HepG2 (cell line): Measurements from ENCODE around the gene RALB. TPM values are rescaled to one million over a fixed set of nuclear protein-coding genes. Genes with fewer than 3 reads are reported as not detected.

Source experiments
- ADNP ChIP-seq: sonication (generic); formaldehyde crosslinking; IDR thresholded peaks from 2 replicates; pipeline ENCODE4 v1.4.0; 2020; ENCODE audit warnings: missing genetic modification reagents
- AGO1 ChIP-seq: fragments of 200-400 bp; formaldehyde crosslinking; IDR thresholded peaks from 2 replicates; pipeline ENCODE4 v1.6.1; 2017; ENCODE audit warnings: mild to moderate bottlenecking, low read depth, low read length, moderate library complexity; ENCODE audit not compliant: poor library complexity, severe bottlenecking
- AHR ChIP-seq: IDR thresholded peaks from 2 replicates; pipeline ENCODE4 v1.6.1; 2018; ENCODE audit warnings: missing genetic modification reagents, missing compliant biosample characterization
- HHEX ChIP-seq: IDR thresholded peaks from 2 replicates; pipeline ENCODE4 v1.6.1; 2016; ENCODE audit warnings: control low read depth
- NCOA2 ChIP-seq: sonication (generic); formaldehyde crosslinking; IDR thresholded peaks from 2 replicates; pipeline ENCODE4 v1.8.0; 2022; ENCODE audit warnings: inconsistent platforms
- NFRKB ChIP-seq: fragments of 450-650 bp; IDR thresholded peaks from 2 replicates; pipeline ENCODE4 v1.6.1; 2017
- ZNF709 ChIP-seq: sonication (generic); formaldehyde crosslinking; IDR thresholded peaks from 2 replicates; pipeline ENCODE4 v1.5.0; 2020; ENCODE audit warnings: mild to moderate bottlenecking, missing genetic modification reagents
- polyA plus RNA-seq, 8 experiments: library from polyadenylated mRNA; depleted of rRNA in 3 of 8; stranded (reverse) in 7 of 8; unstranded in 1 of 8; fragments of >200 nt; fragmentation: Illumina TruSeq in 4 of 8; extraction: Trizol in 4 of 8; gene quantifications; 2 replicates each; pipeline versions ENCODE4 v1.2.1 to v1.2.3, GENCODE V29; 2011 to 2016; ENCODE audit warnings: low read depth in 4 of 8, missing spikeins in 1 of 8, mixed read lengths in 1 of 8; ENCODE audit not compliant: insufficient read depth in 1 of 8
- total RNA-seq, 5 experiments: library from RNA; depleted of rRNA; stranded (reverse); fragments of >200 nt; fragmentation: Illumina TruSeq; extraction: Trizol; gene quantifications; 2 replicates each; pipeline ENCODE4 v1.2.3, GENCODE V29; 2016; ENCODE audit warnings: low read depth in 1 of 5
- TF ChIP-seq, protein P1 (sequence below): sonication (generic); formaldehyde crosslinking; IDR thresholded peaks from 2 replicates; pipeline ENCODE4 v1.8.1; 2023; ENCODE audit warnings: missing genetic modification reagents, inconsistent platforms, borderline replicate concordance
- TF ChIP-seq, protein P2 (sequence below), 2 experiments: sonication (generic) in 1 of 2; formaldehyde crosslinking in 1 of 2; IDR thresholded peaks; 2 replicates each; pipeline versions ENCODE4 v1.4.0 to v1.6.1; 2018 to 2020; ENCODE audit warnings: missing genetic modification reagents in 2 of 2, borderline replicate concordance in 1 of 2, low read depth in 1 of 2, mild to moderate bottlenecking in 1 of 2, missing biosample characterization in 1 of 2
- TF ChIP-seq, protein P3 (sequence below): sonication (generic); formaldehyde crosslinking; IDR thresholded peaks from 2 replicates; pipeline ENCODE4 v1.9.0; 2021; ENCODE audit warnings: mild to moderate bottlenecking, missing genetic modification reagents
- TF ChIP-seq, protein P4 (sequence below): sonication (generic); formaldehyde crosslinking; IDR thresholded peaks from 2 replicates; pipeline ENCODE4 v1.8.1; 2022; ENCODE audit warnings: low read depth, mild to moderate bottlenecking, missing genetic modification reagents
- TF ChIP-seq, protein P5 (sequence below): sonication (generic); formaldehyde crosslinking; IDR thresholded peaks from 2 replicates; pipeline ENCODE4 v1.5.1; 2020; ENCODE audit warnings: mild to moderate bottlenecking, missing genetic modification reagents, moderate library complexity

The RALB gene
- total and polyA plus RNA-seq, 2 of the 13 experiments (the other 11 are each of a cell fraction or from before 2014, with no cell fraction given): 37.8 to 43.2 TPM

DNA sequence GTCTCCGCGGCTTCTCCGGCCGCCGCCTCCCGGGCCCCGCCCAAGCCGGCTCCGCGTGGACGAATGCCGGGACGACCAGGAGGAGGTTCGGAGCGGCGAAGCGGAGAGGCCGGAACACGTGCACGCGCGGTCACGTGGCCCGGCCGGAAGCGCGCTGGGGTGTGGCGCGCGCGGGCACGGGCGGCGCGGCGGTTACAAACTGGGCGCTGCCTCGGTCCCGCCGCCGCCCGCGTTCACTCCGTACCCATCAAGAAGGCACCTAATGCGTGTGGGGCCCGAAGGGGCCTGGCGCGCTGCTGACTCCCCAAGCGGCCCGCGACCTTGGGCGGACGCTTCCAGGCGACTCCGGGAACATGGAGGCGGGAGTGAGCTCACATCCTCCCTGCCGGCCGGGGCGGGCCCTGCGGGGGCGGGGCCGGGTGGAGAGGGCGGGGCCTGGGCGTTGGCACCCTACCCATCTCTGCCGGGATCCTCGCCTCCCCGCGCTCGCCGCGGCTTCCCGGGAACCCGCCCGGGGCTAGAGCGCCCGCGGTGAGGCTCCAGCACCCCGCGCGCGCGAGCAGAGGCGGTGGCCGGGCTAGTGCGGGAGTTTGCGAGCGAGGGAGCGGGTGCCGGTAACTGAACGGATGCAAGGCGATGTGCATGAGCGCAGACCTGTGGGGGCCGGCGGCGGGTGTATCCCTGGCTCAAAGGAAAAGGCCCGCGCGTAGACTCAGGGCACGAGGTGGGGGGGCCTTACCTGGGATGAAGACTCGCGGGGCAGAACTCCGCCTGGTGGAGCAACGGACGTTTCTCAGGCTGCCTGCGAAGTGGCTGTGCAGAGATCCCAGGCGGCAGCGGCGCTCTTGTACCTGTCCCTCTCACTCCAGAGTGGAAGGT is 29.4 kb upstream of the RALB start, which contains the start of gene TMEM185B (continued):
- TF ChIP-seq NFRKB (no peak), AGO1 (no peak), AHR (CRISPR knock-in tag) (no peak), ZNF709 (CRISPR knock-in tag) (no peak; the same call in 1 of the 2 replicates), NCOA2 (CRISPR knock-in tag) (no peak; the same call in 1 of the 2 replicates), ADNP (CRISPR knock-in tag) (no peak), HHEX (no peak)
- TF ChIP-seq, protein P1, sequence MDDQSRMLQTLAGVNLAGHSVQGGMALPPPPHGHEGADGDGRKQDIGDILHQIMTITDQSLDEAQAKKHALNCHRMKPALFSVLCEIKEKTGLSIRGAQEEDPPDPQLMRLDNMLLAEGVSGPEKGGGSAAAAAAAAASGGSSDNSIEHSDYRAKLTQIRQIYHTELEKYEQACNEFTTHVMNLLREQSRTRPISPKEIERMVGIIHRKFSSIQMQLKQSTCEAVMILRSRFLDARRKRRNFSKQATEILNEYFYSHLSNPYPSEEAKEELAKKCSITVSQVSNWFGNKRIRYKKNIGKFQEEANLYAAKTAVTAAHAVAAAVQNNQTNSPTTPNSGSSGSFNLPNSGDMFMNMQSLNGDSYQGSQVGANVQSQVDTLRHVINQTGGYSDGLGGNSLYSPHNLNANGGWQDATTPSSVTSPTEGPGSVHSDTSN (CRISPR knock-in tag): no peak
- TF ChIP-seq, protein P2, sequence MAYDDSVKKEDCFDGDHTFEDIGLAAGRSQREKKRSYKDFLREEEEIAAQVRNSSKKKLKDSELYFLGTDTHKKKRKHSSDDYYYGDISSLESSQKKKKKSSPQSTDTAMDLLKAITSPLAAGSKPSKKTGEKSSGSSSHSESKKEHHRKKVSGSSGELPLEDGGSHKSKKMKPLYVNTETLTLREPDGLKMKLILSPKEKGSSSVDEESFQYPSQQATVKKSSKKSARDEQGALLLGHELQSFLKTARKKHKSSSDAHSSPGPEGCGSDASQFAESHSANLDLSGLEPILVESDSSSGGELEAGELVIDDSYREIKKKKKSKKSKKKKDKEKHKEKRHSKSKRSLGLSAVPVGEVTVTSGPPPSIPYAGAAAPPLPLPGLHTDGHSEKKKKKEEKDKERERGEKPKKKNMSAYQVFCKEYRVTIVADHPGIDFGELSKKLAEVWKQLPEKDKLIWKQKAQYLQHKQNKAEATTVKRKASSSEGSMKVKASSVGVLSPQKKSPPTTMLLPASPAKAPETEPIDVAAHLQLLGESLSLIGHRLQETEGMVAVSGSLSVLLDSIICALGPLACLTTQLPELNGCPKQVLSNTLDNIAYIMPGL (CRISPR knock-in tag; IDR thresholded peaks at IDR 0.05; ENCODE audit: borderline replicate concordance in 1 of 2, low read depth in 1 of 2): peak; percentile 53 to 65; a peak in 2 of 4 replicates
- TF ChIP-seq, protein P3, sequence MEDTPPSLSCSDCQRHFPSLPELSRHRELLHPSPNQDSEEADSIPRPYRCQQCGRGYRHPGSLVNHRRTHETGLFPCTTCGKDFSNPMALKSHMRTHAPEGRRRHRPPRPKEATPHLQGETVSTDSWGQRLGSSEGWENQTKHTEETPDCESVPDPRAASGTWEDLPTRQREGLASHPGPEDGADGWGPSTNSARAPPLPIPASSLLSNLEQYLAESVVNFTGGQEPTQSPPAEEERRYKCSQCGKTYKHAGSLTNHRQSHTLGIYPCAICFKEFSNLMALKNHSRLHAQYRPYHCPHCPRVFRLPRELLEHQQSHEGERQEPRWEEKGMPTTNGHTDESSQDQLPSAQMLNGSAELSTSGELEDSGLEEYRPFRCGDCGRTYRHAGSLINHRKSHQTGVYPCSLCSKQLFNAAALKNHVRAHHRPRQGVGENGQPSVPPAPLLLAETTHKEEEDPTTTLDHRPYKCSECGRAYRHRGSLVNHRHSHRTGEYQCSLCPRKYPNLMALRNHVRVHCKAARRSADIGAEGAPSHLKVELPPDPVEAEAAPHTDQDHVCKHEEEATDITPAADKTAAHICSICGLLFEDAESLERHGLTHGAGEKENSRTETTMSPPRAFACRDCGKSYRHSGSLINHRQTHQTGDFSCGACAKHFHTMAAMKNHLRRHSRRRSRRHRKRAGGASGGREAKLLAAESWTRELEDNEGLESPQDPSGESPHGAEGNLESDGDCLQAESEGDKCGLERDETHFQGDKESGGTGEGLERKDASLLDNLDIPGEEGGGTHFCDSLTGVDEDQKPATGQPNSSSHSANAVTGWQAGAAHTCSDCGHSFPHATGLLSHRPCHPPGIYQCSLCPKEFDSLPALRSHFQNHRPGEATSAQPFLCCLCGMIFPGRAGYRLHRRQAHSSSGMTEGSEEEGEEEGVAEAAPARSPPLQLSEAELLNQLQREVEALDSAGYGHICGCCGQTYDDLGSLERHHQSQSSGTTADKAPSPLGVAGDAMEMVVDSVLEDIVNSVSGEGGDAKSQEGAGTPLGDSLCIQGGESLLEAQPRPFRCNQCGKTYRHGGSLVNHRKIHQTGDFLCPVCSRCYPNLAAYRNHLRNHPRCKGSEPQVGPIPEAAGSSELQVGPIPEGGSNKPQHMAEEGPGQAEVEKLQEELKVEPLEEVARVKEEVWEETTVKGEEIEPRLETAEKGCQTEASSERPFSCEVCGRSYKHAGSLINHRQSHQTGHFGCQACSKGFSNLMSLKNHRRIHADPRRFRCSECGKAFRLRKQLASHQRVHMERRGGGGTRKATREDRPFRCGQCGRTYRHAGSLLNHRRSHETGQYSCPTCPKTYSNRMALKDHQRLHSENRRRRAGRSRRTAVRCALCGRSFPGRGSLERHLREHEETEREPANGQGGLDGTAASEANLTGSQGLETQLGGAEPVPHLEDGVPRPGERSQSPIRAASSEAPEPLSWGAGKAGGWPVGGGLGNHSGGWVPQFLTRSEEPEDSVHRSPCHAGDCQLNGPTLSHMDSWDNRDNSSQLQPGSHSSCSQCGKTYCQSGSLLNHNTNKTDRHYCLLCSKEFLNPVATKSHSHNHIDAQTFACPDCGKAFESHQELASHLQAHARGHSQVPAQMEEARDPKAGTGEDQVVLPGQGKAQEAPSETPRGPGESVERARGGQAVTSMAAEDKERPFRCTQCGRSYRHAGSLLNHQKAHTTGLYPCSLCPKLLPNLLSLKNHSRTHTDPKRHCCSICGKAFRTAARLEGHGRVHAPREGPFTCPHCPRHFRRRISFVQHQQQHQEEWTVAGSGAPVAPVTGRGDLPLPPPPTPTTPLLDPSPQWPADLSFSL (CRISPR knock-in tag): no peak
- TF ChIP-seq, protein P4, sequence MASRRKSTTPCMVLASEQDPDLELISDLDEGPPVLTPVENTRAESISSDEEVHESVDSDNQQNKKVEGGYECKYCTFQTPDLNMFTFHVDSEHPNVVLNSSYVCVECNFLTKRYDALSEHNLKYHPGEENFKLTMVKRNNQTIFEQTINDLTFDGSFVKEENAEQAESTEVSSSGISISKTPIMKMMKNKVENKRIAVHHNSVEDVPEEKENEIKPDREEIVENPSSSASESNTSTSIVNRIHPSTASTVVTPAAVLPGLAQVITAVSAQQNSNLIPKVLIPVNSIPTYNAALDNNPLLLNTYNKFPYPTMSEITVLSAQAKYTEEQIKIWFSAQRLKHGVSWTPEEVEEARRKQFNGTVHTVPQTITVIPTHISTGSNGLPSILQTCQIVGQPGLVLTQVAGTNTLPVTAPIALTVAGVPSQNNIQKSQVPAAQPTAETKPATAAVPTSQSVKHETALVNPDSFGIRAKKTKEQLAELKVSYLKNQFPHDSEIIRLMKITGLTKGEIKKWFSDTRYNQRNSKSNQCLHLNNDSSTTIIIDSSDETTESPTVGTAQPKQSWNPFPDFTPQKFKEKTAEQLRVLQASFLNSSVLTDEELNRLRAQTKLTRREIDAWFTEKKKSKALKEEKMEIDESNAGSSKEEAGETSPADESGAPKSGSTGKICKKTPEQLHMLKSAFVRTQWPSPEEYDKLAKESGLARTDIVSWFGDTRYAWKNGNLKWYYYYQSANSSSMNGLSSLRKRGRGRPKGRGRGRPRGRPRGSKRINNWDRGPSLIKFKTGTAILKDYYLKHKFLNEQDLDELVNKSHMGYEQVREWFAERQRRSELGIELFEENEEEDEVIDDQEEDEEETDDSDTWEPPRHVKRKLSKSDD (CRISPR knock-in tag): peak; percentile 91
- TF ChIP-seq, protein P5, sequence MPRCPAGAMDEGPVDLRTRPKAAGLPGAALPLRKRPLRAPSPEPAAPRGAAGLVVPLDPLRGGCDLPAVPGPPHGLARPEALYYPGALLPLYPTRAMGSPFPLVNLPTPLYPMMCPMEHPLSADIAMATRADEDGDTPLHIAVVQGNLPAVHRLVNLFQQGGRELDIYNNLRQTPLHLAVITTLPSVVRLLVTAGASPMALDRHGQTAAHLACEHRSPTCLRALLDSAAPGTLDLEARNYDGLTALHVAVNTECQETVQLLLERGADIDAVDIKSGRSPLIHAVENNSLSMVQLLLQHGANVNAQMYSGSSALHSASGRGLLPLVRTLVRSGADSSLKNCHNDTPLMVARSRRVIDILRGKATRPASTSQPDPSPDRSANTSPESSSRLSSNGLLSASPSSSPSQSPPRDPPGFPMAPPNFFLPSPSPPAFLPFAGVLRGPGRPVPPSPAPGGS (CRISPR knock-in tag): no peak
